HG02970 (cell line): ENCODE data around the gene USH2A.
"Not testable (repeated sequence)": the region's sequence is repeated elsewhere in the genome, so short reads cannot be mapped to it uniquely, and the experiment has no call there.

Experiments used
- ATAC-seq: cut with Tn5 transposase; IDR thresholded peaks from one replicate; pipeline ENCODE4 v1.9.1; 2021; ENCODE audit warnings: mild to moderate bottlenecking, moderate library complexity, moderate number of reproducible peaks; ENCODE audit not compliant: unreplicated experiment, low FRiP score

The USH2A gene

GRCh38 chr1:216416488-216416887, 6.8 kb downstream of the USH2A start:
- ATAC-seq, result no peak

DNA sequence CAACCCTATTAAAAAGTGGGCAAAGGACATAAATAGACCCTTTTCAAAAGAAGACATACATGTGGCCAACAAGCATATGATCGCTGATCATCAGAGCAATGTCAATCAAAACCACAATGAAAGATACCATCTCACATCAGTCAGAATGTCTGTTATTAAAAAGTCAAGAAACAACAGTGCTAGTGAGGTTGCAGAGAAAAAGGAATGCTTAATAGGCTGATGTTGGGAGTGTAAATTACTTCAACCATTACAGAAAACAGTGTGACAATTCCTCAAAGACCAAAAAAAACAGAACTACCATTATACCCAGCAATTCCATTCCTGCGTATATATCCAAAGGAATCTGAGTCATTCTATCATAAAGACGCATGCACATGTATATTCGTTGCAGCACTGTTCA, 13.2 kb downstream of the USH2A start:
- no peak for ATAC-seq

DNA sequence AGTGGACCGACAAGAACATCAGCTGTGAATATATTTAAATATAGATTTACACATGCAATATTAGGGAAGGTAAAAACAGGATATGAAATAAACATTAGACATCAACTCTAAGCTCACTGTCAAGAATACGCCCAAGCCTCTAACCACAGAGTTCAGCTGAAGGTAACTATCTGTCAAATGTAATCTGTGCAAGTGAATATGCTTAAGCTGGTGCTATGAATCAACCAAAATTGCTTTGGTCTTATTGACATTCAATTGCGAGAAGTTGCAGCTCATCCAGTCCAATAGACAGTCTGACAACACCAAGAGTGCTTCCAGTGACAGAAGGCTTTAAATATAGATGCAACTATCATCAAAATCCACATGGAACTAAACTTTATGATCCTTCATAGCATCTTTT, 32.3 kb downstream of the USH2A start:
- ATAC-seq, result no peak

- no peak for ATAC-seq
These were observed 33.5 kb downstream of the USH2A start for GRCh38 chr1:216389774-216390173.

GRCh38 chr1:216388558-216388957, 34.7 kb downstream of the USH2A start:
- no peak for ATAC-seq

GRCh38 chr1:216387782-216388181, 35.5 kb downstream of the USH2A start:
- no peak for ATAC-seq

DNA sequence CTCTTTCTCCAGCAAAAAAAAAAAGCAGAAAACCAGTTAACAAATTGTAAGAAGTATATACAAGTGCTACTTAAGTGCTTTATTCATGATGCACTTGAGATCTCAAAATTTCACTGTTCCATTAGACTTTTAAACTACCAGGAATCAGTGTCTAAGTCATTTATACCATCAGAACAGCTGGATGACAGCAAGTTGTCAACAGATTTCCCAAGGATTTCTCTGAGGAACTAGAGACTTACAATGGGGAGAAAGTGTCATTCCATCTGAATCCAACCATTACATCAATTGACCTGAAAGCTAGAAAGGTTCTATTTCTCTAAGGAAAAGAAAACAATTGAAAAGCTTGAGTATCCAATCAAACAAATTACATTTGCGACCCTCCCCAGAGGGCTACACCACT, 43.8 kb downstream of the USH2A start:
- ATAC-seq, result no peak

GRCh38 chr1:216368249-216368648, 55.0 kb downstream of the USH2A start:
- ATAC-seq, result no peak

DNA sequence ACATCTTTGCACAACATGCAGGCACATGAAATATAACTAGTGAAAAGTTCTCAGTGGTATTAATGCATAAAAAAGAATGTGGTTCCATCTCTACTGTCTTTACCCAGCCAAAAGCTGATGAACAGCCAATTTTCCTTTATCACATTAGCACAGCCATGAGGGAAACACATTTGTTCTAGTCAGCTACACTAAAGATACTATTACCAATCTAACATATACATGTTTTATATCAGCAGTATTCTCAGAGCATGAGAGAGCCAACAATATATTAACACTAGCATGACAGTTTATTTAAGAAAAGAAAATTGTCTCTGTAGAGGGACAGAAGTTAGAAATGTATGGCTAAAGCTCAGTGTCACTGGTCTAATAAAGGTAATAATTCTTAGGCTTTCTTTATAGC, 56.3 kb downstream of the USH2A start:
- ATAC-seq, result no peak

DNA sequence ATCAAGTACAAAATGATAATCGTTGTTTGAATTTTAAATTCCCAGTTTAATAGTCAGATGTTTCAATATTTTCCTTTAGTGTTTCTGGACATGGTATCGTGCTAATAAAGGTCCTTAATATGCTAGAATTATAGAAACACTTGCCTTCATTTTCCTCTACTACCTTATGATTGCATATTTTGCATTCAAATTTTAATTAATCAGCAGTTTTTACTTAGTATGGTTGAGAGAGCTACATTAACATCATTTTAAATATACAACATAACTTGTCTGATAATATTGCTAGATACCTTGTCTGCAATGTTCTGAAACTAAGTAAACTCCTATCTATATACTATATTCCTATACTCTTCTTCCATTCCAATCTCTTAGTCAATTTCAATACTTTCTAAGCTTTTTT, 66.3 kb downstream of the USH2A start:
- no peak for ATAC-seq

GRCh38 chr1:216350186-216350585, 73.1 kb downstream of the USH2A start:
- ATAC-seq, result no peak

DNA sequence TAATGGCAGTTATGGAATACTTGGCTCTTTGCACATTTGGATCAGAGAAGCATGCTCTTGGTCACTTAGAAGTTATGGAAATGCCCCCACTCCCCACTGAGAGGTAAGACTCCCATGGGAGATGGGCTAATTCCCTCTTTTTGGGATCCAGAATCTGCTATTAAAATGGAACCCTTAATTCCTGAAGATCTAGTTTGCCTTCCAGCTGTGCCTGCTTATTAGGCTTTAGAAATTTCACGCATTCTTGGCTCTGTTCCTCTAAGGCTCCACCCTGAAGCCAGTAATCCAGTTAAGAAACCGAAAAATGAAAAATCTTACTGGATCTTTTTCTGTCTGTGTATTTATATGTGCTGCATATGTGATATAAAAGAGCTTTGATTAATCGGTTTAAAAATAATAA, 76.7 kb downstream of the USH2A start:
- ATAC-seq, result no peak

- ATAC-seq, result not testable (repeated sequence)
These were observed 82.7 kb downstream of the USH2A start for GRCh38 chr1:216340542-216340941.

DNA sequence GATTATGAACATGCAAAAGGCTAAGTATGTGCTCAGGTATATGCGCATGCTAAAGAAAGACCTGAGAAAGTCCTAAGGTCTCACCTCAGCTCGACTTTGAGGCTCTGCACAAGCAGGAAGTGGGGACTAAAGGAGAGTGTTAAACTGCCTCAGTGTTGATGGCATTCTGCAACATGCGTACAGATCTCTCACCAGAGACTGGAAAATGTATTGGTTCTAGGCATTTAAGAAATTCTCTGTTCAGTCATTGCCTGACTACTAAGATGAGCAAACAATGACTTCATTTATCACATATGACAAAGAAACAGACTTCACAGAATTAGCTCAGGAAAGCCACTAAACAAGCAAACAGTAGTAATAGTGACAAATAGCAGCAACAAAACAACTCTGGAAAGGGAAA, 90.8 kb downstream of the USH2A start:
- no peak for ATAC-seq

DNA sequence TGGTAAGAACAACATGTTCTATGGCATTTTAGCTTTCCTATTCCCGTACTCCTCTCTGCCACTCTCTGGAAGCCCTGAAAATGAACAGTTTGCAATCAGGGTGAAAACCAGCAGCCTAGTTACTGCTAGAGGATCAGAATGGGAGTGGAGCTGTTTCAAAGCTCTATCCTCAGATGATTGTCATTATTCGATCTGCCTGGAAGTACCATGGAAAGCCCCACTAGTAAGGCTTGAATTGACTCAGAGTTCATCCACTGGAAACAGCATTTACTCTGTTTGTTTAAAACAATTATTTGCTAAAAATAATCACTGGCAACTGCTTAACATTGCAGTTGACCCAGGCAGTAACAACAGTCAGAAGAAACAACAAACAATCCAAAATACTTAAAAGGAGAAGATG, 91.2 kb downstream of the USH2A start:
- no peak for ATAC-seq

GRCh38 chr1:216331211-216331610, 92.0 kb downstream of the USH2A start:
- no peak for ATAC-seq

DNA sequence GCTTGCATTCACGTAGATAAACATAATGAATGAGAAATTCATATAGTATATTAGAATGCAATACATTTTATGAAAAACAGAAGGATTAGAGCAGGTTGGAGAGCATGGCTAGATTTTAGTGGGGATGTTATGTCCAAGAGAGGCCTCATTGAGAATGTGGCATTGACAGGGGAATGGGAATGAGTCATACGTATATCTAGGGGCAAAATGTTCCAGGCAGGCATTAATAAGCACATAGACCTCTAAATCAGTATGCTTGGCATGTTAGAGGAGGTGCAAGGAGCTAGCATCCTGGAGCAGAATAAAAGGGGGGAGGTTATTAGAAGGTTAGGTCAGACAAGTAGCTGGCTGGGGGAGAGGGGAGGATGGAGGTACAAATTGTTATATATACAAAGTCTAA, 93.0 kb downstream of the USH2A start:
- no peak for ATAC-seq

- ATAC-seq, result no peak
These were observed 97.3 kb downstream of the USH2A start for GRCh38 chr1:216325946-216326345.

GRCh38 chr1:216325336-216325735, 97.9 kb downstream of the USH2A start:
- no peak for ATAC-seq

DNA sequence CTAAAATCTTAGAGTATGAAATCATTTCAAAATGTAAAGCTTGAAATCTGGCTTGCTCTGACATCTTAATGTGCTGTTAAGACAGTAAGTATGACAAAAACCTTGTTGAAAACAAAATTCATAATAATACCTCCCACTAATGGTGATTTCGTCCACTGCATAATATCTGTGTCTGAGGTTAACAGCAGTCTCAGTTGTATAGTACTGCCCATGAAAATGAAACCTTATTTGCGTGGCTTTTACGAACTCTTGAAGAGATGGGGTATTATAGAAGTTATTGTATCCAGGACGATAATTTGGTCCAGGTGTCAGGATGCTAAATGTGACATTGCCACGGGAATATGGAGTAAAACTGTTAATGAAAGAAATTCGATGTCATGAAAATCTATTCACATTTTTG, 99.9 kb downstream of the USH2A start:
- ATAC-seq, result no peak

DNA sequence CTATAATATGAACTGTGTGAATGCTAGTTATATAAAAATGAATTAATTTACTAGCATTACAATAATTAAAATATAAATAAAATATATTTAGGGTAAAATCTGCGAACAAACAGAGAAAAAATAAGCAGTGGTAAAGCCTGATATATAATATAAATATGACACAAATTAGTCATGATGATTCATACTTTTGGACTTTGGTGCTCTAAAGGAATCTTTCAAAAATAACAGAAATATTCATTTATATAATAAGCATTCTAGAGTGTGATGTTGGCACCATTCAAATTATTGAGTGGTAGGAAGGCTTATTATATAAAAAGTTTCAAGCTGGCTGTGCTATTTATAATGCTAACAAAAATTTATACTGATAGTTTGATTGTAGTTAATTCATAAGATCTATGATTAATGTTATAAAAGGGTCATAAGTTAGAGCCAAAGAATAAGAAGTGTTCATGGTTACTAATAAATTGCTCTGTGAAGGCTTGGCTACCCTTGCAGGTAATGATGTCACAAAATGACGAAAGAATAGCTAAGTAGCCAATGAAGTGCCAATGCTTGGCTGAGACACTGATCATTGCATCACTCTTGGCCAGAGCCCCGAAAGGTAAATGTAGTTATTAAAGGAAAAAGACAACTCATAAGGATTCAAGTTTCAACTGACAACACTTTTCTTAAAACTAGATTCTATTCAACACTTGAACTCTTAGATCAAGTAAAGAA, 108.7 kb downstream of the USH2A start:
- ATAC-seq, result no peak

GRCh38 chr1:216310776-216311175, 112.5 kb downstream of the USH2A start:
- ATAC-seq, result no peak

DNA sequence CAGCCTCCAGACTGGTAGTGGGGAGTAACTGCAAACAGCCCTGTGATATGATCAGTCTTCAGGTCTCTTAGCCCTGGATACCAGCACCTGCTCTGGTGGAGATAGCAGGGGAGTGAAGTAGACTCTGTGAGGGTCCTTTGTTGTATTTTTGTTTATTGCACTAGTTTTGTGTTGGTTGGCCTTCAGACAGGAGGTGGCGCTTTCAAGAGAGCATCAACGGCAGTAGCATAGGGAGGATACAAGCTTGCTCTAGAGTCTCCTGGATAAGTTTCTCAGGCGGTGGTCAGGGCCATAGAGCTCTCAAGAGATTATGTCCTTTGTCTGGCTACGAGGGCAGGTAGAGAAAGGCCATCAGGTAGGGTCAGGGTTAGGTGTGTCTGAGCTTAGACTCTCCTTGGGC, 116.4 kb downstream of the USH2A start:
- ATAC-seq, result no peak
